Left ventricle myocardium inferior (tissue), 1 donor: Measurements from ENCODE around the gene UMODL1. TPM values are rescaled to one million over a fixed set of nuclear protein-coding genes. Genes with fewer than 3 reads are reported as not detected.

Experiments
- DNase-seq: peaks from one replicate; pipeline ENCODE4 v3.0.0-alpha.2; 2020
- H3K27ac ChIP-seq: fragments of 200-600 bp; replicated peaks from 2 replicates; pipeline ENCODE4 v1.8.0; 2021
- H3K27me3 ChIP-seq: fragments of 200-600 bp; 2 replicates; pipeline ENCODE4 v1.8.0; 2021; ENCODE audit warnings: low read depth
- H3K36me3 ChIP-seq: fragments of 200-600 bp; 2 replicates; pipeline ENCODE4 v1.8.0; 2021
- H3K4me1 ChIP-seq: fragments of 200-600 bp; 2 replicates; pipeline ENCODE4 v1.8.0; 2021
- H3K4me3 ChIP-seq: fragments of 200-600 bp; 2 replicates; pipeline ENCODE4 v1.8.0; 2021; ENCODE audit warnings: mild to moderate bottlenecking, moderate library complexity
- H3K9me3 ChIP-seq: fragments of 200-600 bp; replicated peaks from 2 replicates; pipeline ENCODE4 v1.8.0; 2021
- CTCF ChIP-seq: fragments of 200-600 bp; IDR thresholded peaks from 2 replicates; pipeline ENCODE4 v1.8.0; 2021; ENCODE audit warnings: antibody characterized with exemption, mild to moderate bottlenecking, borderline replicate concordance
- intact Hi-C: fragments of 100-400 bp; cut with micrococcal nuclease; formaldehyde crosslinking; loops from one replicate; pipeline ENCODE4 v1.11.0; 2022
- total RNA-seq: library from RNA; stranded (reverse); fragmentation: NEBNext Ultra II Directional; extraction: Animal tissue kit (Norgen Biotek cat#: 25700); gene quantifications from one replicate; pipeline ENCODE4 v1.2.1, GENCODE V29; 2021
- donor health status: DM: no; HTN: yes; CAD: no; lungs with severe emphysema.

Gene UMODL1
- total RNA-seq, 1 donor from 2014 or later: 0.08 TPM

- Histone ChIP-seq H3K4me1 (peaks cover 10% of the 10 kb centered on the region), H3K27ac (no peak overlapping the region), H3K4me3 (no peak overlapping the region), H3K27me3 (peaks cover 8% of the 10 kb centered on the region), H3K9me3 (no peaks in the 10 kb centered on the region), H3K36me3 (no peaks in the 10 kb centered on the region)
- TF ChIP-seq CTCF: no peak
- intact Hi-C loops: no loop called here
- no peak for DNase-seq
Measured at GRCh38 chr21:42043961-42044360, 27.2 kb upstream of the UMODL1 start.

- H3K9me3 ChIP-seq: no peaks in the 10 kb centered on the region
- H3K4me1 ChIP-seq: peaks cover 10% of the 10 kb centered on the region
- no peak for TF ChIP-seq CTCF
- H3K4me3 ChIP-seq: no peak overlapping the region
- H3K27me3 ChIP-seq: peaks cover 1% of the 10 kb centered on the region
- intact Hi-C loops: no loop called here
- H3K27ac ChIP-seq: no peak overlapping the region
- no peaks in the 10 kb centered on the region for H3K36me3 ChIP-seq
- no peak for DNase-seq
Measured at GRCh38 chr21:42044871-42045495, 26.1 kb upstream of the UMODL1 start.

- Histone ChIP-seq H3K36me3 (no peaks in the 10 kb centered on the region), H3K27me3 (peaks cover 7% of the 10 kb centered on the region), H3K27ac (no peak overlapping the region), H3K4me3 (no peak overlapping the region), H3K4me1 (peaks cover 10% of the 10 kb centered on the region), H3K9me3 (no peaks in the 10 kb centered on the region)
- intact Hi-C loops: no loop called here
- no peak for DNase-seq
- no peak for TF ChIP-seq CTCF
Measured at GRCh38 chr21:42047821-42048613, 23.1 kb upstream of the UMODL1 start.

GRCh38 chr21:42048870-42049577, 22.1 kb upstream of the UMODL1 start:
- no peaks in the 10 kb centered on the region for H3K36me3 ChIP-seq
- H3K4me1 ChIP-seq: peaks cover 10% of the 10 kb centered on the region
- DNase-seq: no peak
- H3K4me3 ChIP-seq: no peak overlapping the region
- intact Hi-C loops: no loop called here
- TF ChIP-seq CTCF: no peak
- no peak overlapping the region for H3K27ac ChIP-seq
- peaks cover 14% of the 10 kb centered on the region for H3K27me3 ChIP-seq
- no peaks in the 10 kb centered on the region for H3K9me3 ChIP-seq

GRCh38 chr21:42049578-42050430, 21.3 kb upstream of the UMODL1 start:
- Histone ChIP-seq H3K36me3 (no peaks in the 10 kb centered on the region), H3K4me1 (peaks cover 10% of the 10 kb centered on the region), H3K27ac (no peak overlapping the region), H3K9me3 (no peaks in the 10 kb centered on the region), H3K27me3 (peaks cover 22% of the 10 kb centered on the region), H3K4me3 (no peak overlapping the region)
- intact Hi-C loops: no loop called here
- TF ChIP-seq CTCF: no peak
- DNase-seq: no peak
